Mesendoderm (in vitro differentiated cells): ENCODE results near the gene KCNJ4.
"Not testable (repeated sequence)": the region's sequence is repeated elsewhere in the genome, so short reads cannot be mapped to it uniquely, and the experiment has no call there.

Experiments used
- DNase-seq: peaks from one replicate; pipeline ENCODE4 v3.0.0; 2013
- H2AK5ac ChIP-seq: 2 replicates; pipeline ENCODE4 v1.6.1; 2013; ENCODE audit warnings: low read length, inconsistent platforms
- H2BK120ac ChIP-seq: 2 replicates; pipeline ENCODE4 v1.6.1; 2013; ENCODE audit warnings: low read depth, mild to moderate bottlenecking, low read length, moderate library complexity, mixed read lengths
- H2BK15ac ChIP-seq: replicated peaks from 2 replicates; pipeline ENCODE4 v1.6.1; 2013; ENCODE audit warnings: low read depth, mild to moderate bottlenecking, moderate library complexity
- H2BK5ac ChIP-seq: 2 replicates; pipeline ENCODE4 v1.6.1; 2013; ENCODE audit warnings: low read length, inconsistent platforms
- H3K18ac ChIP-seq: 2 replicates; pipeline ENCODE4 v1.6.1; 2013; ENCODE audit warnings: mild to moderate bottlenecking, low read length, mixed read lengths
- H3K23ac ChIP-seq: one replicate; pipeline ENCODE4 v1.6.1; 2013; ENCODE audit warnings: low read length
- H3K27ac ChIP-seq: 2 replicates; pipeline ENCODE4 v1.5.1; 2013; ENCODE audit warnings: low read depth, mild to moderate bottlenecking, inconsistent platforms, low read length, moderate library complexity
- H3K27me3 ChIP-seq: 2 replicates; pipeline ENCODE4 v1.6.1; 2013; ENCODE audit warnings: low read length, control low read depth, mild to moderate bottlenecking, inconsistent platforms; ENCODE audit not compliant: insufficient read depth, poor library complexity
- H3K36me3 ChIP-seq: 2 replicates; pipeline ENCODE4 v1.6.1; 2013; ENCODE audit warnings: low read length, inconsistent platforms; ENCODE audit not compliant: control insufficient read depth, insufficient read depth
- H3K4ac ChIP-seq: one replicate; pipeline ENCODE4 v1.6.1; 2013; ENCODE audit warnings: low read depth, mild to moderate bottlenecking, low read length, moderate library complexity
- H3K4me1 ChIP-seq: 2 replicates; pipeline ENCODE4 v1.6.1; 2013; ENCODE audit warnings: low read depth, low read length, inconsistent platforms; ENCODE audit not compliant: control insufficient read depth
- H3K4me2 ChIP-seq: 2 replicates; pipeline ENCODE4 v1.6.1; 2013; ENCODE audit warnings: low read length
- H3K4me3 ChIP-seq: 2 replicates; pipeline ENCODE4 v1.5.1; 2013; ENCODE audit warnings: mild to moderate bottlenecking, low read length
- H3K56ac ChIP-seq: one replicate; pipeline ENCODE4 v1.6.1; 2013; ENCODE audit warnings: low read length
- H3K79me1 ChIP-seq: 2 replicates; pipeline ENCODE4 v1.6.1; 2013; ENCODE audit warnings: low read length, inconsistent platforms
- H3K79me2 ChIP-seq: 2 replicates; pipeline ENCODE4 v1.6.1; 2013; ENCODE audit warnings: mild to moderate bottlenecking, low read length; ENCODE audit not compliant: control insufficient read depth, insufficient read depth
- H3K9ac ChIP-seq: 2 replicates; pipeline ENCODE4 v1.6.1; 2013; ENCODE audit warnings: low read length, inconsistent platforms
- H4K5ac ChIP-seq: one replicate; pipeline ENCODE4 v1.6.1; 2013; ENCODE audit warnings: low read length
- H4K8ac ChIP-seq: one replicate; pipeline ENCODE4 v1.6.1; 2013; ENCODE audit warnings: low read depth, mild to moderate bottlenecking, control low read depth, low read length, moderate library complexity
- WGBS: extraction: QIAGEN DNeasy Blood & Tissue Kit; methylation state at CpG from one replicate; pipeline ENCODE4 v1.1.7; 2013; ENCODE audit warnings: low lambda C conversion rate, missing lambda C conversion rate; ENCODE audit not compliant: insufficient coverage; ENCODE audit errors: extremely low coverage; 5-methylcytosine and 5-hydroxymethylcytosine counted together

The KCNJ4 gene

DNA sequence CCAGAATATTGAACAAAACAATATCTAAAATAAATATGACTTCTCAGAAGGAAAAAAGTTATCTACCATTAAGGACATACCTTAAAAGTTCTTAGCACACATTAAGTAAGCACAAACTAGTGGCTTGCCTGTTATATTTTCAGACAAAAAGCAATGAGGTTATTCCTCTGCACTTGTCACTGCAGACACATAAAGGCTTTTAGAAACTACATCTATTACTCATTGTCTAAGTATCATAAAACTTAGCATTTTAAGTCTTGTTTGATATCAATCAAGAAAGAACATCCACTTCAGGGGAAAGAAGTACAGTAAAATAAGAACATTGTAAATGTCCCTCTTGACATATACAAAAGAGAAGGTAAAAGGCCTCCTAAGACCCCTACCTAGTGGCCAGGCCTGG is 59.1 kb downstream of the KCNJ4 start:
- H3K79me1 ChIP-seq, H4K5ac ChIP-seq, H2BK120ac ChIP-seq, H4K8ac ChIP-seq, H3K23ac ChIP-seq, DNase-seq, H3K4me3 ChIP-seq, H3K4me2 ChIP-seq, H3K4ac ChIP-seq, H2AK5ac ChIP-seq, H3K27ac ChIP-seq, H2BK15ac ChIP-seq, H3K27me3 ChIP-seq, H3K36me3 ChIP-seq, H3K4me1 ChIP-seq, H2BK5ac ChIP-seq: not testable (repeated sequence)
- H3K79me2 ChIP-seq = peaks cover 27% of the 10 kb centered on the region
- peak overlapping the region; percentile 69 for H3K9ac ChIP-seq
- H3K56ac ChIP-seq = peak overlapping the region; percentile 82
- peak overlapping the region; percentile 68 for H3K18ac ChIP-seq

DNA sequence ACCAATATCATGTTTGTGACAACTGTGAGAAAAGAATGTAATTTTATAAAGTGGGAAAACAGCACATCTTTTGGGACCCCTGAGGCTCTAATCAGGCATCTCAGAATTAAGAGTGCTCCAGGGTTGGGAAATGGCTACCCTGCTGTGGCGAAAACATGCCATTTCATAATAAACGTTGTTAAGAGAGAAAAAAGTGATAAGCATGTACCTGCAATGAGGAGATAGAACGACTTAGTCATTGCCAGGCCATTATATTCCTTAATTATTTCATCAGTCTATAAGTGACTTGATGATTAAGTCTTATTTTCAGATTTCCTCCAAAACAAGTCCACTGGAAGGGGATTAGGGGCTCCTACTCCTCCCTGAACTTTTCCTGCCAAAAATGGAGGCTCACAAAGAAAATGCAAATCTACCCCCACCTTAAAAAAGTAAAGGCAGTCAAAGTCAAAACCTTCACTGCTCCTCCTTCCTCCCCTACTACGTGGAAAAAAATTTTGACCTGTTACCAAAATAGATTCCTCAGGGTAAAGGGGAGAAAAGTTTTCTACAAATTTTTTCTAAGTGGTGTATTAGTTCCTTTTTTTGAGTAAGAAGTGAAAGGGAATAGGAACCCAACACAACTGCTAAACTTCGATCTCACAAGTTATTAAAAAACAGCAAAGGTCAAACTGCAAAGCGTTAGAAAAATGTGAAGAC is 59.9 kb downstream of the KCNJ4 start:
- not testable (repeated sequence) for H3K56ac ChIP-seq, H3K27me3 ChIP-seq, H3K23ac ChIP-seq, H3K18ac ChIP-seq, H2BK15ac ChIP-seq, H3K27ac ChIP-seq, H2AK5ac ChIP-seq, H3K4ac ChIP-seq, H3K4me2 ChIP-seq, H3K79me1 ChIP-seq, H2BK120ac ChIP-seq, H4K8ac ChIP-seq, H2BK5ac ChIP-seq, H3K4me3 ChIP-seq, H3K36me3 ChIP-seq, H3K4me1 ChIP-seq, H4K5ac ChIP-seq
- DNase-seq = peak; percentile 53
- Histone ChIP-seq H3K9ac (peak overlapping the region; percentile 38), H3K79me2 (peaks cover 36% of the 10 kb centered on the region)
- no CpG with 5 or more reads among the region's 6 CpGs for WGBS

GRCh38 chr22:38389428-38389818 is 65.6 kb downstream of the KCNJ4 start:
- H3K4ac ChIP-seq, H3K18ac ChIP-seq, H3K56ac ChIP-seq, H3K4me1 ChIP-seq, H3K9ac ChIP-seq, H3K4me3 ChIP-seq, H3K79me1 ChIP-seq, H3K27ac ChIP-seq, H2AK5ac ChIP-seq, H3K36me3 ChIP-seq, H2BK120ac ChIP-seq, H4K5ac ChIP-seq, H4K8ac ChIP-seq, H3K4me2 ChIP-seq, H2BK15ac ChIP-seq, H3K23ac ChIP-seq, DNase-seq, H3K27me3 ChIP-seq, H2BK5ac ChIP-seq: not testable (repeated sequence)
- no CpG with 5 or more reads among the region's 4 CpGs for WGBS
- peaks cover 42% of the 10 kb centered on the region for H3K79me2 ChIP-seq

GRCh38 chr22:38388506-38389427 is 66.2 kb downstream of the KCNJ4 start:
- not testable (repeated sequence) for H3K4me1 ChIP-seq
- WGBS = no CpG with 5 or more reads among the region's 6 CpGs

DNA sequence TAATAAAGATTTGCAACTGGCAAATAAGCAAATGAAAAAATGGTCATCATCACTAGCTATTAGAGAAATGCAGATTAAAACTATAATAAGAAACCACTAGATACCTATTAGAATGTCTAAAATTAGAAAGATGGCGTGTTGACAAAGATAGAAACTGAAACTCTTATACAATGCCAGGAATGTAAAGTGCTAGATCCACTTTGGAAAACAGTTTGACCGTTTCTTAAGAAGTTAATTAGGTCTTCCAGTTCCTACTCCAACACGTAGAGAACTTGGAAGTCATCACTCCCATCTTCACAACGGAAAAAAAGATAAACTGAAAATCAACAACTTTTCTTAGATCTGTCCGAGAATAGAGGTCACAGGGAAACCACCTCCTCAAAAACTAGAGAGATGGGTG is 68.1 kb downstream of the KCNJ4 start:
- not testable (repeated sequence) for H3K79me1 ChIP-seq, H3K4ac ChIP-seq, H4K8ac ChIP-seq, H3K4me1 ChIP-seq, H3K9ac ChIP-seq, H3K18ac ChIP-seq, H2BK5ac ChIP-seq, H3K23ac ChIP-seq, H3K4me2 ChIP-seq, H3K56ac ChIP-seq, H3K27me3 ChIP-seq, H3K4me3 ChIP-seq, H3K27ac ChIP-seq, H2BK15ac ChIP-seq, H2BK120ac ChIP-seq, H3K36me3 ChIP-seq, H4K5ac ChIP-seq, DNase-seq, H2AK5ac ChIP-seq
- H3K79me2 ChIP-seq = peaks cover 52% of the 10 kb centered on the region
- WGBS = no CpG with 5 or more reads among the region's 5 CpGs

More at GRCh38 chr22:38388506-38389427, 66.2 kb downstream of the KCNJ4 start:
- H3K18ac ChIP-seq, DNase-seq, H2AK5ac ChIP-seq, H3K79me1 ChIP-seq, H3K9ac ChIP-seq, H3K4ac ChIP-seq, H3K27me3 ChIP-seq, H4K5ac ChIP-seq, H3K56ac ChIP-seq, H3K36me3 ChIP-seq, H3K4me3 ChIP-seq, H3K23ac ChIP-seq, H3K27ac ChIP-seq, H2BK5ac ChIP-seq, H3K4me2 ChIP-seq, H2BK120ac ChIP-seq, H4K8ac ChIP-seq, H2BK15ac ChIP-seq: not testable (repeated sequence)
- peaks cover 40% of the 10 kb centered on the region for H3K79me2 ChIP-seq
